SK-N-SH (cell line): Measurements from ENCODE around the gene MREG. TPM values are rescaled to one million over a fixed set of nuclear protein-coding genes. Genes with fewer than 3 reads are reported as not detected.

Source experiments
- CTCF ChIA-PET: fragments of 300-600, 350-600 bp; formaldehyde crosslinking; extraction: SDS; loops from one replicate; lab custom pipeline; 2021; lab: Yijun Ruan, JAX
- POLR2A ChIA-PET: fragments of 350-600 bp; sonication (Branson Sonifier 250); formaldehyde crosslinking; extraction: SDS; loops from one replicate; lab custom pipeline; 2020; ENCODE audit warnings: antibody characterized with exemption, inconsistent platforms; lab: Yijun Ruan, JAX
- DNase-seq: peaks from one replicate; pipeline ENCODE4 v3.0.0; 2012
- H2AFZ ChIP-seq: fragments of 200-600 bp; sonication (generic); 2 replicates; pipeline ENCODE4 v1.8.1; 2016; ENCODE audit warnings: antibody characterized with exemption, mild to moderate bottlenecking, low read depth
- H3F3A ChIP-seq: fragments of 200-600 bp; sonication (generic); replicated peaks from 2 replicates; pipeline ENCODE3; 2016; ENCODE audit warnings: antibody characterized with exemption, mild to moderate bottlenecking; ENCODE audit not compliant: insufficient read depth
- H3K27ac ChIP-seq, 2 experiments: fragments of 200-500 bp in 1 of 2; fragments of 200-600 bp in 1 of 2; sonication (Bioruptor generic) in 1 of 2; sonication (generic), shearing (Covaris generic) in 1 of 2; 2 replicates each; pipeline versions ENCODE4 v1.5.1 to v1.6.1; 2014 to 2016; ENCODE audit warnings: low read depth in 2 of 2, inconsistent platforms in 1 of 2, low read length in 1 of 2, mild to moderate bottlenecking in 1 of 2, mixed read lengths in 1 of 2
- H3K27me3 ChIP-seq: fragments of 200-600 bp; sonication (generic), shearing (Covaris generic); 2 replicates; pipeline ENCODE4 v1.6.1; 2016; ENCODE audit warnings: mixed run types; ENCODE audit not compliant: insufficient read depth
- H3K36me3 ChIP-seq, 2 experiments: fragments of 200-500 bp in 1 of 2; fragments of 200-600 bp in 1 of 2; sonication (Bioruptor generic) in 1 of 2; sonication (generic) in 1 of 2; replicated peaks in 1 of 2; 2 replicates each; pipeline versions ENCODE3 to v1.5.1; 2014 to 2016; ENCODE audit warnings: low read length in 1 of 2, mild to moderate bottlenecking in 1 of 2; ENCODE audit not compliant: insufficient read depth in 2 of 2, control insufficient read depth in 1 of 2
- H3K4me1 ChIP-seq, 2 experiments: fragments of 200-500 bp in 1 of 2; fragments of 200-600 bp in 1 of 2; sonication (Bioruptor generic) in 1 of 2; sonication (generic), shearing (Covaris generic) in 1 of 2; 2 replicates each; pipeline versions ENCODE4 v1.5.1 to v1.6.1; 2014 to 2016; ENCODE audit warnings: low read depth in 1 of 2, low read length in 1 of 2, mixed run types in 1 of 2; ENCODE audit not compliant: insufficient read depth in 2 of 2, control insufficient read depth in 1 of 2
- H3K4me2 ChIP-seq: fragments of 200-600 bp; sonication (generic), shearing (Covaris generic); 2 replicates; pipeline ENCODE4 v1.6.1; 2017; ENCODE audit warnings: mixed run types
- H3K4me3 ChIP-seq, 2 experiments: fragments of 200-500 bp in 1 of 2; fragments of 200-600 bp in 1 of 2; sonication (Bioruptor generic) in 1 of 2; sonication (generic), shearing (Covaris generic) in 1 of 2; 2 replicates each; pipeline versions ENCODE4 v1.5.1 to v1.8.1; 2014 to 2016; ENCODE audit warnings: low read depth in 2 of 2, inconsistent platforms in 1 of 2, low read length in 1 of 2, mild to moderate bottlenecking in 1 of 2, mixed read lengths in 1 of 2, moderate library complexity in 1 of 2
- H3K79me2 ChIP-seq: fragments of 200-600 bp; sonication (generic); 2 replicates; pipeline ENCODE4 v1.8.1; 2017; ENCODE audit warnings: mild to moderate bottlenecking; ENCODE audit not compliant: insufficient read depth
- H3K9ac ChIP-seq: fragments of 200-600 bp; sonication (generic); 2 replicates; pipeline ENCODE4 v1.6.1; 2017; ENCODE audit warnings: mixed run types
- H3K9me2 ChIP-seq: fragments of 200-600 bp; sonication (generic); 2 replicates; pipeline ENCODE4 v1.6.1; 2017; ENCODE audit warnings: mixed run types
- H3K9me3 ChIP-seq: fragments of 200-600 bp; sonication (generic); 2 replicates; pipeline ENCODE4 v1.6.1; 2017; ENCODE audit warnings: mixed run types, mild to moderate bottlenecking, moderate library complexity
- H4K20me1 ChIP-seq: fragments of 200-600 bp; sonication (generic); 2 replicates; pipeline ENCODE4 v1.6.1; 2017; ENCODE audit warnings: mild to moderate bottlenecking, mixed run types; ENCODE audit not compliant: insufficient read depth
- CHD2 ChIP-seq: fragments of 150-350 bp; IDR thresholded peaks from 2 replicates; pipeline ENCODE4 v1.6.1; 2018; ENCODE audit warnings: low read length; ENCODE audit not compliant: partially characterized antibody
- FOXM1 ChIP-seq: IDR thresholded peaks from 2 replicates; pipeline ENCODE4 v1.4.0; 2012; ENCODE audit warnings: low read depth, mild to moderate bottlenecking
- GABPA ChIP-seq: IDR thresholded peaks from 2 replicates; pipeline ENCODE4 v1.4.0; 2012; ENCODE audit warnings: low read depth, mild to moderate bottlenecking
- NRF1 ChIP-seq: IDR thresholded peaks from 2 replicates; pipeline ENCODE4 v1.6.1; 2012; ENCODE audit warnings: low read depth, mild to moderate bottlenecking, low read length
- RFX5 ChIP-seq: IDR thresholded peaks from 2 replicates; pipeline ENCODE4 v1.6.1; 2012; ENCODE audit warnings: mild to moderate bottlenecking, improper control_type of control experiment, low read length
- SIN3A ChIP-seq: IDR thresholded peaks from 2 replicates; pipeline ENCODE4 v1.6.1; 2012; ENCODE audit warnings: low read depth, mild to moderate bottlenecking, low read length, moderate library complexity, borderline replicate concordance
- USF2 ChIP-seq: fragments of 150-350 bp; IDR thresholded peaks from 2 replicates; pipeline ENCODE4 v1.6.1; 2017; ENCODE audit warnings: antibody characterized with exemption, low read length, low read depth, borderline replicate concordance
- WGBS: methylation state at CpG from one replicate; pipeline ENCODE4 v1.1.6; 2017; ENCODE audit warnings: low lambda C conversion rate; 5-methylcytosine and 5-hydroxymethylcytosine counted together
- polyA plus RNA-seq, 3 experiments: library from polyadenylated mRNA; depleted of rRNA; stranded (reverse); fragments of >200 nt; gene quantifications; 2 replicates each; pipeline ENCODE4 v1.2.3, GENCODE V29; 2012
- TF ChIP-seq, protein P1 (sequence below): IDR thresholded peaks from 2 replicates; pipeline ENCODE4; 2012
- TF ChIP-seq, protein P2 (sequence below): IDR thresholded peaks from 2 replicates; pipeline ENCODE4 v1.4.0; 2012; ENCODE audit warnings: low read depth, borderline replicate concordance

Gene MREG
- polyA plus RNA-seq, 1 of the 3 experiments (the other 2 are of a cell fraction): 2.5 TPM

DNA sequence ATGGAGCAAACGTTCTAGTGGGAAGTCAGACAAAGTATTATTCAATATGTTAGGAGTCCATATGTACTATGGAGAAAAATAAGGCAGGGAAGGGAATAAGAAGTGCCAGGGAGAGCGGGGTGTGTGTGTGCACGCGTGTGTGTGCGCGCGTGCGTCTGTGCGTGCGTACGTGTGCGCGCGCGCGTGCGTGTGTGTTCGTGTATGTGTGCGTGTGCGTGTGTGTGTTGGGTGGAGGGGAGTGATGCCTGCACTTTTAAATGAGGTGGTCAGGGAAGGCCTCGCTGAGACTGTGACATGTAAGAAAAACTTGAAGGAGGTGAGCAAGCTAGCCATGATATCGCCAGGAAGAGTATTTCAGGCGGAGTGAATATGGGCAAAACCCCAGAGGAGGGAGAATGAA, 1.6 kb upstream of the MREG start:
- no peak for DNase-seq
- Histone ChIP-seq H3K79me2 (no peaks in the 10 kb centered on the region; the same call in 1 of the 2 replicates), H3K27me3 (no peaks in the 10 kb centered on the region), H4K20me1 (no peaks in the 10 kb centered on the region), H3K9me3 (no peaks in the 10 kb centered on the region), H2AFZ (no peak overlapping the region), H3K36me3 (no peaks in the 10 kb centered on the region), H3K4me3 (no peak overlapping the region), H3K4me1 (peaks cover 0 to 14% of the 10 kb centered on the region in 2 experiments; a peak in 3 of 4 replicates), H3K27ac (no peak overlapping the region), H3K9ac (no peak overlapping the region), H3K4me2 (no peak overlapping the region), H3K9me2 (no peaks in the 10 kb centered on the region), H3F3A (peaks cover 19% of the 10 kb centered on the region)
- no peak for TF ChIP-seq GABPA
- TF ChIP-seq, protein P1, sequence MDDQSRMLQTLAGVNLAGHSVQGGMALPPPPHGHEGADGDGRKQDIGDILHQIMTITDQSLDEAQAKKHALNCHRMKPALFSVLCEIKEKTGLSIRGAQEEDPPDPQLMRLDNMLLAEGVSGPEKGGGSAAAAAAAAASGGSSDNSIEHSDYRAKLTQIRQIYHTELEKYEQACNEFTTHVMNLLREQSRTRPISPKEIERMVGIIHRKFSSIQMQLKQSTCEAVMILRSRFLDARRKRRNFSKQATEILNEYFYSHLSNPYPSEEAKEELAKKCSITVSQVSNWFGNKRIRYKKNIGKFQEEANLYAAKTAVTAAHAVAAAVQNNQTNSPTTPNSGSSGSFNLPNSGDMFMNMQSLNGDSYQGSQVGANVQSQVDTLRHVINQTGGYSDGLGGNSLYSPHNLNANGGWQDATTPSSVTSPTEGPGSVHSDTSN: no peak
- CTCF ChIA-PET: interaction anchor here (1.0 to 11.7 kb wide), 2 partner anchors 8 to 20 kb away, joined by 3 to 109 read pairs; no protein-coding TSS in a partner anchor
- WGBS: 88% methylated on average over 23 of the region's 23 CpGs
- POLR2A ChIA-PET: no interaction called here

GRCh38 chr2:216014006-216014405, 655 bp upstream of the MREG start:
- H3K27ac ChIP-seq: no peak overlapping the region
- no peak overlapping the region for H3K4me3 ChIP-seq
- ChIA-PET POLR2A (no interaction called here), CTCF (interaction anchor here (0.7 to 2.7 kb wide), 7 partner anchors 9 to 76 kb away, joined by 3 to 15 read pairs (median 4); no protein-coding TSS in a partner anchor)
- H3K4me1 ChIP-seq: peaks cover 0 to 14% of the 10 kb centered on the region in 2 experiments; a peak in 3 of 4 replicates
- 0 out of 2 replicates have a peak overlapping the region, but pooled peaks have one; percentile 99 for H2AFZ ChIP-seq
- no peaks in the 10 kb centered on the region for H3K9me2 ChIP-seq
- peak overlapping the region; percentile 100; the same call in 1 of the 2 replicates for H3K4me2 ChIP-seq
- H4K20me1 ChIP-seq: no peaks in the 10 kb centered on the region
- no peaks in the 10 kb centered on the region for H3K36me3 ChIP-seq
- no peak for DNase-seq
- WGBS: 92% methylated on average over 8 of the region's 8 CpGs
- H3K9ac ChIP-seq: peak overlapping the region; percentile 62; the same call in 1 of the 2 replicates
- H3F3A ChIP-seq: peaks cover 19% of the 10 kb centered on the region
- H3K9me3 ChIP-seq: no peaks in the 10 kb centered on the region
- TF ChIP-seq, protein P2, sequence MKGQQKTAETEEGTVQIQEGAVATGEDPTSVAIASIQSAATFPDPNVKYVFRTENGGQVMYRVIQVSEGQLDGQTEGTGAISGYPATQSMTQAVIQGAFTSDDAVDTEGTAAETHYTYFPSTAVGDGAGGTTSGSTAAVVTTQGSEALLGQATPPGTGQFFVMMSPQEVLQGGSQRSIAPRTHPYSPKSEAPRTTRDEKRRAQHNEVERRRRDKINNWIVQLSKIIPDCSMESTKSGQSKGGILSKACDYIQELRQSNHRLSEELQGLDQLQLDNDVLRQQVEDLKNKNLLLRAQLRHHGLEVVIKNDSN: no peak
- TF ChIP-seq CHD2 (no peak), NRF1 (no peak), SIN3A (no peak)
- H3K27me3 ChIP-seq: no peaks in the 10 kb centered on the region
- no peaks in the 10 kb centered on the region; the same call in 1 of the 2 replicates for H3K79me2 ChIP-seq

GRCh38 chr2:216012830-216013079, 596 bp downstream of the MREG start:
- H3K4me2 ChIP-seq: peak overlapping the region; percentile 100
- peak overlapping the region; percentile 89 to 97 for H3K4me3 ChIP-seq
- 14% methylated on average over 6 of the region's 6 CpGs for WGBS
- peaks cover 19% of the 10 kb centered on the region for H3F3A ChIP-seq
- no peaks in the 10 kb centered on the region for H4K20me1 ChIP-seq
- DNase-seq: peak; percentile 23
- TF ChIP-seq USF2 (no peak), RFX5 (no peak), FOXM1 (no peak)
- H3K79me2 ChIP-seq: no peaks in the 10 kb centered on the region; the same call in 1 of the 2 replicates
- ChIA-PET CTCF (interaction anchor here (0.7 to 2.7 kb wide), 11 partner anchors 9 to 92 kb away, joined by 3 to 15 read pairs (median 5); no protein-coding TSS in a partner anchor), POLR2A (no interaction called here)
- H3K9me2 ChIP-seq: no peaks in the 10 kb centered on the region
- H3K36me3 ChIP-seq: no peaks in the 10 kb centered on the region
- peak overlapping the region; percentile 54 to 58; a peak in 3 of 4 replicates for H3K27ac ChIP-seq
- H3K9ac ChIP-seq: peak overlapping the region; percentile 62
- H3K9me3 ChIP-seq: no peaks in the 10 kb centered on the region
- peak overlapping the region; percentile 99 for H2AFZ ChIP-seq
- H3K27me3 ChIP-seq: no peaks in the 10 kb centered on the region
- H3K4me1 ChIP-seq: peaks cover 0 to 14% of the 10 kb centered on the region in 2 experiments; a peak in 3 of 4 replicates
